AG09309 (cell line): Measurements from ENCODE around the gene GLMN.
"Not testable (repeated sequence)": the region's sequence is repeated elsewhere in the genome, so short reads cannot be mapped to it uniquely, and the experiment has no call there.

Source experiments
- DNase-seq: peaks from one replicate; pipeline ENCODE4 v3.0.0-alpha.2; 2010; ENCODE audit warnings: low read depth
- H3K4me3 ChIP-seq: 2 replicates; pipeline ENCODE4 v1.5.1; 2011; ENCODE audit warnings: mild to moderate bottlenecking, low read depth, low read length, moderate library complexity; ENCODE audit not compliant: control insufficient read depth
- TF ChIP-seq, protein P1 (sequence below): IDR thresholded peaks from 2 replicates; pipeline ENCODE4 v1.5.1; 2011; ENCODE audit warnings: mild to moderate bottlenecking, low read depth, low read length, inconsistent platforms; ENCODE audit not compliant: insufficient read depth, control insufficient read depth; ENCODE audit errors: missing control alignments

GLMN gene

DNA sequence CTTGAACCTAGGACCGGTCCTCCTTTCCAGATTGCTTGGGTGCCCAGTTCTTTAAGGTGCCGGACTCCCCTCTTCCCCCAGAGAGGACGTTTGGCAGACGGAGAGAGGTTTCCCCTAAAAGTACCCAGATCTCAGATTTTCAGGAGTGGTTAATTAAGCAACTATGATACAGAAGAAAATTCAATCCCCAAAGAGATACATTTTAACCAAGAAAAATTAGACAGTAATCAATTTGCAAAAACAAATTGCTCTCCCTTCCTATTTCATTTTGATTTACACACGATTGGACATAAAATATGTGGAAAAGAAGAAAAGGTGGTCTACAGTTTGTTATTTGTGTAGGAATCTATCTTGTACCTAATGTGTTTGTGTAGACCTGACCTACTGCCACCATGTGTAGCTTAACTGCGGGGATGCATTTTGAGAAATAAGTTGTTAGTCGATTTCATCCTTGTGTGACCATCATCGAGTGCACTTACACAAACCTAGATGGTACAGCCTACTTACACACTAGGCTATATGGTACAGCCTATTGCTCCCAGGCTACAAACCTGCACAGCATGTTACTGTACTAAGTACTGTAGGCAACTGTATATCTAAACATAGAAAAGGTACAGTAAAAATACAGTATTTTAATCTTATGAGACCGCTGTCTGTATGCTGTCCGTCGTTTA lies 827 bp upstream of the GLMN start:
- H3K4me3 ChIP-seq = peak overlapping the region; percentile 87
- TF ChIP-seq, protein P1, sequence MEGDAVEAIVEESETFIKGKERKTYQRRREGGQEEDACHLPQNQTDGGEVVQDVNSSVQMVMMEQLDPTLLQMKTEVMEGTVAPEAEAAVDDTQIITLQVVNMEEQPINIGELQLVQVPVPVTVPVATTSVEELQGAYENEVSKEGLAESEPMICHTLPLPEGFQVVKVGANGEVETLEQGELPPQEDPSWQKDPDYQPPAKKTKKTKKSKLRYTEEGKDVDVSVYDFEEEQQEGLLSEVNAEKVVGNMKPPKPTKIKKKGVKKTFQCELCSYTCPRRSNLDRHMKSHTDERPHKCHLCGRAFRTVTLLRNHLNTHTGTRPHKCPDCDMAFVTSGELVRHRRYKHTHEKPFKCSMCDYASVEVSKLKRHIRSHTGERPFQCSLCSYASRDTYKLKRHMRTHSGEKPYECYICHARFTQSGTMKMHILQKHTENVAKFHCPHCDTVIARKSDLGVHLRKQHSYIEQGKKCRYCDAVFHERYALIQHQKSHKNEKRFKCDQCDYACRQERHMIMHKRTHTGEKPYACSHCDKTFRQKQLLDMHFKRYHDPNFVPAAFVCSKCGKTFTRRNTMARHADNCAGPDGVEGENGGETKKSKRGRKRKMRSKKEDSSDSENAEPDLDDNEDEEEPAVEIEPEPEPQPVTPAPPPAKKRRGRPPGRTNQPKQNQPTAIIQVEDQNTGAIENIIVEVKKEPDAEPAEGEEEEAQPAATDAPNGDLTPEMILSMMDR = no peak
- no peak for DNase-seq

DNA sequence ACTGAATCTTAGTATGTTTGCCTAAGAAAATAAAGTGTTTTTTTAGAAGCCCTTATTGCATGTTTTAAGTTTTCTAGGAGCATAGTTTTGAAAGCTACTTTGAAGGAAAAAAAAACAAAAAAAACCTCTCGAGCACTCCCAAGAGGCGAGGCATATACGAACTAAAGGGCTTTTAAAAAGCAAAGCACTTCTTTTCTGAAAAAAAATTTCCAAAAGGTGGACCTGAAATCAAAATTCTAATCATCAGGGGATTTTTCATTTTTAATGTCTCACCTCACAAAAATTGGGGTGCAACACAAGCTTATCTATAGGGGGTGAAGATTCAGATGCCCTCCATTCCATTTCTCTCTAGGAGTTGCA lies 594 bp downstream of the GLMN start:
- TF ChIP-seq, protein P1 = peak; percentile 15
- DNase-seq = no peak
- peak overlapping the region; percentile 87 for H3K4me3 ChIP-seq

DNA sequence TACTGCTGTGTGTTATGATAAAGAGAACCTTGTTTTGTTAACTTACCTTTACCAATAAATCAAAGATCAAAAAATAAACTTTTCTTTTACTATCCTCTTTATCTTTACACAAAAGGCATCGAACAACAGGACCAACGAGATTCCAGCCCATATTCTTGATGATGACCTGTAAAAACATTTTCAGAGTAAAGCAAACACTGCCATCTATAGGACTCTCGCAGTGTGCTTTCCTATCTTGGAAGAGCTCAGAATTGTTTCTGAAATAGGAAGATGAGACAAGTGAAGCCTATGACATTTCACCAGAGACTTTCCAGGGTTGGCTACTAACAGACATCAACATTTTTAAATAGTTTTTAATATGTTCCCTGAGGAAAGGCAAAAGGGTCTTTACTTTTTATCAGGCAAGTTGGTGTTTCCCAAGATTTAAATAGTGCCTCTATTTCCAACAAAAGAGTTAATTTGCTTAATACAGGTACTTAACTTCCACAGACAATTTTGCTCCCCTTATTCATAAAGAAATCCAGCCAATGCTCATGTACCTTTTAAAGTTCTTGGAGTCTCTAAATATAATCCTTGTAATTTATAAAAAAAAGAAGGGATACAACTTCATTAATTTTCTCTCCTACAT lies 7.3 kb downstream of the GLMN start:
- DNase-seq = peak; percentile 33
- TF ChIP-seq, protein P1 = peak; percentile 78
- no peak overlapping the region for H3K4me3 ChIP-seq

DNA sequence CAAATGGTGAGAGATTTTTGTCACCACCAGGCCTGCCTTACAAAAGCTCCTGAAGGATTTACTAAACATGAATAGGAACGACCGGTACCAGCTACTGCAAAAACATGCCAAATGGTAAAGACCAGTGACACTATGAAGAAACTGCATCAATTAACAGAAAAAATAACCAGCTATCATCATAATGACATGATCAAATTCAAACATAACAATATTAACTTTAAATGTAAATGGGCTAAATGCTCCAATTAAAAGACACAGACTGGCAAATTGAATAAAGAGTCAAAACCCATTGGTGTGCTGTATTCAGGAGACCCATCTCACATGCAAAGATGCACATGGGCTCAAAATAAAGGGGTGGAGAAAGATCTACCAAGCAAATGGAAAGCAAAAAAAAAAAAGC lies 17.4 kb downstream of the GLMN start:
- H3K4me3 ChIP-seq, DNase-seq: not testable (repeated sequence)

DNA sequence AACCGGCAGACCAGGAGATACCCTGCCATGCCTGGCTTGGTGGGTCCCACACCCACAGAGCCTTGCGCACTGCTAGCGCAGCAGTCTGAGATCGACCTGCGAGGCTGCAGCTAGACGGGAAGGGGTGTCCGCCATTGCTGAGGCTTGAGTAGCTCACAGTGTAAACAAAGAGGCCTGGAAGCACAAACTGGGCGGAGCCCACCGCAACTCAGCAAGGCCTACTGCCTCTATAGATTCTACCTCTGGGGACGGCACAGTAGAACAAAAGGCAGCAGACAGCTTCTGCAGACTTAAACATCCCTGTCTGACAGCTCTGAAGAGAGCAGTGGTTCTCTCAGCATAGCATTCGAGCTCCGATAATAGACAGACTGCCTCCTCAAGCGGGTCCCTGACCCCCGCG lies 19.0 kb downstream of the GLMN start:
- not testable (repeated sequence) for DNase-seq, H3K4me3 ChIP-seq

DNA sequence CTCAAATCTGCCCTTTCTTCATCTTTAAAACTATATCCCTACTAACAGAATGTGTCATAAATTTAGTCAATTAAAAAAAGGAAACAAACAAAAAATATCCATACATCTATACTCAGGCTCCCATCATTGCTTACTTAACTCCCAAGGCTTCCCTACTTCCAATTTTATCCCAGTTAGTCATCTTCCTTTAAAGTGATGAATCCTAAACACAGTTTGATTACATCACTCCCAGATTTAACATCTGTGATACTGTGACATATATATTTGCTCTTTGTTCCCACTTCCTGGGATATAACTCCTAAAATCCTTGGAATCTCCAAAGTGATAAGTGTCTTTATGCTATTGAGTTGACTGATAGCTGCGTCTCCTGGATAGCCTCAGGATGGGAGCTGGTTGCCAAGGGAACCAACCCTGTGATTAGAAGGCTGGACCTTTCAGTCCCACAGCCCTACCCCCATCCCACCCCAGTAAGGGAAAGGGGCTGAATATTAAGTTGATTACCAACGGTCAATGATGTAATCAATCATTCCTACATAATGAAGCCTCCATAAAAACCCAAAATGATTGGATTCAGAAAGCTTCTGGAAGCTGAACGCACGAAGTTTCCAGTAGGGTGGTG lies 21.6 kb downstream of the GLMN start:
- TF ChIP-seq, protein P1 = no peak
- H3K4me3 ChIP-seq = no peak overlapping the region
- no peak for DNase-seq

DNA sequence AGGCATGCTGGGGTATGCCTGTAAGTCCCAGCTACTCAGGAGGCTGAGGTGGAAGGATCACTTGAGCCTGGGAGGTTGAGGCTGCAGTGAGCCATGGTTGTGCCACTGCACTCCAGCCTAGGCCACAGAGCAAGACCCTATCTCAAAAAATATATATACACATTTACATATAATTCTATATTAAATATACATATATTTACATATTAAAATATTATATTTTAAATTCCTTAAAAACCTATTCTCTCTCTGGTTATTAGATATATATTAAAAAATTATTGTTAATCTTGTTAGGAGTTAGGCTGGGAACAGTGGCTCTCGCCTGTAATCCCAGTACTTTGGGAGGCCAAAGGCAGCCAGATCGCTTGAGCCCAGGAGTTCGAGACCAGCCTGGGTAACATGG lies 22.7 kb downstream of the GLMN start:
- DNase-seq = no peak
- TF ChIP-seq, protein P1 = no peak
- no peak overlapping the region for H3K4me3 ChIP-seq
